Vagina (tissue), 2 donors: Measurements from ENCODE around the gene CFAP221. TPM values are rescaled to one million over a fixed set of nuclear protein-coding genes. Genes with fewer than 3 reads are reported as not detected.

Source experiments
- DNase-seq, 2 donors: peaks; one replicate each; pipeline ENCODE4 v3.0.0-alpha.2; 2017; ENCODE audit errors: extremely low spot score in 2 of 2
- H3K27ac ChIP-seq: fragments of 200-600 bp; sonication (generic); one replicate; pipeline ENCODE4 v1.5.1; 2019
- H3K27me3 ChIP-seq: fragments of 200-600 bp; sonication (generic); one replicate; pipeline ENCODE4 v1.5.1; 2019
- H3K36me3 ChIP-seq, 2 donors: fragments of 200-600 bp; sonication (generic); one replicate each; pipeline ENCODE4 v1.5.1; 2017 to 2019
- H3K4me1 ChIP-seq: fragments of 200-600 bp; sonication (generic); one replicate; pipeline ENCODE4 v1.5.1; 2019
- H3K4me3 ChIP-seq, 2 donors: fragments of 200-600 bp; sonication (generic); 1 replicate in 1 of 2; 2 replicates in 1 of 2; pipeline ENCODE4 v1.5.1; 2016 to 2019
- H3K9me3 ChIP-seq: fragments of 200-600 bp; sonication (generic); one replicate; pipeline ENCODE4 v1.5.1; 2019
- POLR2A ChIP-seq, 2 donors: fragments of 450-650 bp; IDR thresholded peaks; one replicate each; pipeline ENCODE4 v1.6.1; 2017; ENCODE audit warnings: antibody characterized with exemption in 2 of 2, mild to moderate bottlenecking in 2 of 2, moderate library complexity in 2 of 2
- POLR2AphosphoS5 ChIP-seq, 2 donors: sonication (generic); formaldehyde crosslinking; IDR thresholded peaks; one replicate each; pipeline ENCODE4 v1.9.0; 2017; ENCODE audit warnings: antibody characterized with exemption in 2 of 2, mild to moderate bottlenecking in 2 of 2, low read depth in 1 of 2; ENCODE audit not compliant: insufficient read depth in 1 of 2
- intact Hi-C: fragments of 100-400 bp; cut with DNase I; formaldehyde crosslinking; loops from one replicate; pipeline ENCODE4 v1.15.1; 2023
- total RNA-seq: library from RNA; depleted of rRNA; stranded (reverse); fragments of >200 nt; gene quantifications from one replicate; pipeline ENCODE4 v1.2.3, GENCODE V29; 2016
- TF ChIP-seq, protein P1 (sequence below), 3 experiments: fragments of 450-650 bp in 2 of 3; fragments of 200-600 bp in 1 of 3; sonication (generic) in 1 of 3; IDR thresholded peaks; one replicate each; pipeline ENCODE4 v1.5.1; 2017 to 2019; ENCODE audit warnings: antibody characterized with exemption in 3 of 3, mild to moderate bottlenecking in 2 of 3, moderate library complexity in 2 of 3

The CFAP221 gene
- total RNA-seq = 3.9 TPM

DNA sequence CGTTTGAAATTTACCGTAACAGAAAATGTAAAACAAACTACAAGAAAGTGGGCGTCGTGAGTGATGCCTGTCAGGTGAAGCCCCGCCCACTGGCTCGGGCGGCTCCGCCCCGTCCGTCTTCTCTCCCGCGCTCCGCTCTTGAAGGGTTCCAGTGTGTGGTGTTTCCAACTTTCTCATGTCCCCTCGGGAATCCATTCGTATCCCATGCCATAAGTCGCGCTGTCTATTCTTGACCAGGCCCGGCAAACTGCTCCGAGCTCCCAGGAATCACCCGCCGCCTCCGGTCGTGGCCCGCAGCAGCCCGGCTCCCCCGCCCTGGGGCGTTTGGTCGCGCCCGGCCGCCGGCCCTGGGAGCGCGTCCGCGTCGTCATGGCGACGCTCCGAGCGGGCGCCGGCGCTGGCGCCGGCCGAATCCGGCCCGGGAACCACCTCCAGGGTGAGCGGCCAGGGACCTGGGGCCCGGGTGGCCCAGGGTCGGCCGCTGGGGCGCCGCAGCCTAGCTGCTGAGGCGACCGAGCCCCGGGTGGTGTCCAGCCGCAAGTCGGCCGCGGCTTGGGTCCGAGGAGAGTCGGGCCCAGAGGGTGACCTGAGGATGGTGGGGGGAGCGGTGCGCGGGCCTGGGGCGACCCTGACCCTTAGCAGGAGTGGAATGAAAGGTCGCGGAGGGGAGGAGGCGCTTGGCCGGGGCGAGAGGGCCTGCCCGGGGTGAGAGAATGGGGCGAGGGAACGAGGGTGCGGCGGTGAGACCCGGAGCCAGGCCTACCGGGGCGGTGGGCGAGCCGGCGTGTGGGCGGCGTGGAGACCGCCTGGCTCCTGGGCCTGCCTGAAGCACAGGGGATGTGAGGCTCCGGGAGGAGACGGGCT, at the start of gene CFAP221:
CFAP221 (plus strand) TSS at position 375 of the 864 bp plus-strand sequence. CDS start 1,683 bp downstream, outside the sequence.
- Histone ChIP-seq H3K9me3 (no peaks in the 10 kb centered on the region), H3K27me3 (no peaks in the 10 kb centered on the region), H3K27ac (peak within 1 kb of the TSS; percentile 67), H3K36me3 (no peaks in the 10 kb centered on the region), H3K4me3 (peak within 1 kb of the TSS; percentile 56 to 58), H3K4me1 (peaks cover 6% of the 10 kb centered on the region)
- no peak for DNase-seq
- TF ChIP-seq POLR2AphosphoS5 (IDR thresholded peaks at IDR 0.05; ENCODE audit: insufficient read depth in 1 of 2, low read depth in 1 of 2) = no peak
- no peak for TF ChIP-seq POLR2A (IDR thresholded peaks at IDR 0.05)
- TF ChIP-seq, protein P1, sequence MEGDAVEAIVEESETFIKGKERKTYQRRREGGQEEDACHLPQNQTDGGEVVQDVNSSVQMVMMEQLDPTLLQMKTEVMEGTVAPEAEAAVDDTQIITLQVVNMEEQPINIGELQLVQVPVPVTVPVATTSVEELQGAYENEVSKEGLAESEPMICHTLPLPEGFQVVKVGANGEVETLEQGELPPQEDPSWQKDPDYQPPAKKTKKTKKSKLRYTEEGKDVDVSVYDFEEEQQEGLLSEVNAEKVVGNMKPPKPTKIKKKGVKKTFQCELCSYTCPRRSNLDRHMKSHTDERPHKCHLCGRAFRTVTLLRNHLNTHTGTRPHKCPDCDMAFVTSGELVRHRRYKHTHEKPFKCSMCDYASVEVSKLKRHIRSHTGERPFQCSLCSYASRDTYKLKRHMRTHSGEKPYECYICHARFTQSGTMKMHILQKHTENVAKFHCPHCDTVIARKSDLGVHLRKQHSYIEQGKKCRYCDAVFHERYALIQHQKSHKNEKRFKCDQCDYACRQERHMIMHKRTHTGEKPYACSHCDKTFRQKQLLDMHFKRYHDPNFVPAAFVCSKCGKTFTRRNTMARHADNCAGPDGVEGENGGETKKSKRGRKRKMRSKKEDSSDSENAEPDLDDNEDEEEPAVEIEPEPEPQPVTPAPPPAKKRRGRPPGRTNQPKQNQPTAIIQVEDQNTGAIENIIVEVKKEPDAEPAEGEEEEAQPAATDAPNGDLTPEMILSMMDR (IDR thresholded peaks at IDR 0.05) = no peak
- intact Hi-C loops = no loop called here

DNA sequence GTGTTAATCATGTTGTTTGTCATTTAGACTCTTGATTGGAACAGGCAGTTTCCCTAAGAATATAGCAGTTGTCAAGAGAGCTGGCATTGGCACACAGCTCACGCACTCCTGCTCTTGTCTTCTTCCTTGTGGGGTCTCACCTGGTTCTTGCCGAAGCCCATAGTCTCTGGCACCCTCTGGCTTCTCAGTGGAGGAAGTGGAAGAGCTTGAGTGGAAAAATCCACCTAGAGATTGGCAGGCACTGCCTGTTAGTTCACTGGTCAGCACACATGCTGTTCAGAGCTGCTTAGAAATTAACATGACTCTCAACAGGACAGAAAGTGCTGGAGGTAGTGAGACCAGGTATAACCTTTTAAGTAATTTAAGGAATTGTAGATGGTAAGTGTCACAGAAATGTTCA, 48.3 kb upstream of the CFAP221 start:
- DNase-seq = peak in 1 of 2 donors; percentile 40
- Histone ChIP-seq H3K27me3 (no peaks in the 10 kb centered on the region), H3K4me1 (no peaks in the 10 kb centered on the region), H3K4me3 (no peak overlapping the region), H3K27ac (no peak overlapping the region), H3K36me3 (no peaks in the 10 kb centered on the region), H3K9me3 (no peaks in the 10 kb centered on the region)
- TF ChIP-seq POLR2A (IDR thresholded peaks at IDR 0.05) (no peak), POLR2AphosphoS5 (IDR thresholded peaks at IDR 0.05; ENCODE audit: insufficient read depth in 1 of 2, low read depth in 1 of 2) (no peak)
- TF ChIP-seq, protein P1 (IDR thresholded peaks at IDR 0.05) = no peak
- intact Hi-C loops = no loop called here

DNA sequence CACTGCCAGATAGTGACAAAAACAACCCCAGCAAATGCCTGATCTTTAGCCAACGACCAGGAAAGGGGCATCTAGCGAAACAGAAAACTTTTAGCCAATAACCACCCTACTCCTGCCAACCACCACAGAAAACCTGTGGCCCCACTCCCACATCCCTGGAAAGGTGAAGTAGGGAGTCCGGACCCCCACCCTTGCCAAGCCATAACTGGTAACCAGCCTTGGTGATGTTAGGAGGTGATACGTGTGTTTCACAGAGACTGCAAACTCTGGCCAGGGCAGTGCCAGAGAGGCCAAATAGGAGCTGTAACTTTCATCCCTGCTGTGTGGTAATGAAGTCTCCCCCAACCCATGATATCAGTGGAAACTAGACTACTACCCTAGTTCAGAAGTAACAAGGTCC, 47.6 kb upstream of the CFAP221 start:
- intact Hi-C loops = no loop called here
- no peaks in the 10 kb centered on the region for H3K9me3 ChIP-seq
- TF ChIP-seq, protein P1 (IDR thresholded peaks at IDR 0.05) = no peak
- TF ChIP-seq POLR2AphosphoS5 (IDR thresholded peaks at IDR 0.05; ENCODE audit: insufficient read depth in 1 of 2, low read depth in 1 of 2) (no peak), POLR2A (IDR thresholded peaks at IDR 0.05) (no peak)
- H3K4me3 ChIP-seq = no peak overlapping the region
- H3K36me3 ChIP-seq = no peaks in the 10 kb centered on the region
- H3K27me3 ChIP-seq = no peaks in the 10 kb centered on the region
- no peak for DNase-seq
- H3K4me1 ChIP-seq = no peaks in the 10 kb centered on the region
- H3K27ac ChIP-seq = no peak overlapping the region

DNA sequence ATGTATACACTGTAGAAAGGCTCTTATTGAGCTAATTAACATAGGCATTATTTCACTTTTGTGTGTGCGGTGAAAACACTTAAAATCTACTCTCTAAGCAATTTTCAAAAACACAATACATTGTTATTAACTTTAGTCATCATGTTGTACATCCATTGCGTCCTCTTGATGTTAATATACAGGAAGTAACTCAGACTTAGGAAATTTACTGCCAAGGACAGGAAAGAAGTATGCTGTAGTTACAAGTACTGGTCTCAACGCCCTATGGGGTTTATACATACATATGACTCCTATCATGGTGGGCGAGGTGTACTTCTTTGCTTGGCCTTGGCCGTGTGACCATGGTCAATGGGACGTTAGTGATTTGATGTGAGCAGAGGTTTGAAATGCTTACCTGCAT, 35.5 kb upstream of the CFAP221 start:
- no peaks in the 10 kb centered on the region for H3K9me3 ChIP-seq
- H3K4me1 ChIP-seq = no peaks in the 10 kb centered on the region
- intact Hi-C loops = no loop called here
- DNase-seq = no peak
- no peak overlapping the region for H3K27ac ChIP-seq
- H3K27me3 ChIP-seq = no peaks in the 10 kb centered on the region
- H3K4me3 ChIP-seq = no peak overlapping the region
- TF ChIP-seq, protein P1 (IDR thresholded peaks at IDR 0.05) = no peak
- TF ChIP-seq POLR2AphosphoS5 (IDR thresholded peaks at IDR 0.05; ENCODE audit: insufficient read depth in 1 of 2, low read depth in 1 of 2) (no peak), POLR2A (IDR thresholded peaks at IDR 0.05) (no peak)
- H3K36me3 ChIP-seq = no peaks in the 10 kb centered on the region

DNA sequence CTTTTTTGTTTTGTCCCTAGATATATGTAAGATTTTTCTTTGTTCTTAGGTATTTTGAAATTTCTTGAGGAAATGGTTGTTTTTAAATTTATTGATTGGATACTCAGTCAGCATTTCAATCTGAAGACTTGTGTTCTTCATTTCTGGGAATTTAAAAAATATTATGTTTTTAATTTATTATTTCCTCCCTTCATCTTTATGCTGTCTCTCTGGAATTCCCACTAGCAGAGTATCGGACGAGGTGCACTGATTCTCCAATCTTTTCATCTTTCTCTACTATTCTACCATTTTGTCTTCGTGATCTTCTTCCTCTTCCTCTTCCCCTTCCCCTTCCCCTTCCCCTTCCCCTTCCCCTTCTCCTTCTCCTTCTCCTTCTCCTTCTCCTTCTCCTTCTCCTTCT, 32.3 kb upstream of the CFAP221 start:
- H3K4me1 ChIP-seq = no peaks in the 10 kb centered on the region
- H3K9me3 ChIP-seq = no peaks in the 10 kb centered on the region
- no peak for DNase-seq
- no peak overlapping the region for H3K27ac ChIP-seq
- H3K27me3 ChIP-seq = no peaks in the 10 kb centered on the region
- TF ChIP-seq POLR2AphosphoS5 (IDR thresholded peaks at IDR 0.05; ENCODE audit: insufficient read depth in 1 of 2, low read depth in 1 of 2) = no peak
- intact Hi-C loops = no loop called here
- H3K4me3 ChIP-seq = no peak overlapping the region
- no peaks in the 10 kb centered on the region for H3K36me3 ChIP-seq
